K562 (cell line): ENCODE data around the gene GET3. TPM values are rescaled to one million over a fixed set of nuclear protein-coding genes. Genes with fewer than 3 reads are reported as not detected.
A peak's percentile ranks its signal among the peaks of the same experiment; 100 is the strongest.

Source experiments
- DEAF1 ChIP-seq: fragments of 450-650 bp; formaldehyde crosslinking; IDR thresholded peaks from 2 replicates; pipeline ENCODE4 v1.4.0; 2020; ENCODE audit warnings: mild to moderate bottlenecking, moderate library complexity
- FOXJ2 ChIP-seq: fragments of 200-800 bp; sonication (Bioruptor generic); IDR thresholded peaks from 2 replicates; pipeline ENCODE4 v1.6.1; 2016; ENCODE audit warnings: missing genetic modification characterization, missing compliant biosample characterization
- HBP1 ChIP-seq: fragments of 450-650 bp; formaldehyde crosslinking; IDR thresholded peaks from 2 replicates; pipeline ENCODE4 v1.4.0; 2022; ENCODE audit warnings: missing genetic modification characterization
- KDM1A ChIP-seq, 2 experiments: fragments of 450-650 bp; IDR thresholded peaks; 2 replicates each; pipeline ENCODE4 v1.6.1; 2016; ENCODE audit warnings: mild to moderate bottlenecking in 2 of 2
- MEIS2 ChIP-seq: fragments of 450-650 bp; IDR thresholded peaks from 2 replicates; pipeline ENCODE4 v1.6.1; 2014; ENCODE audit warnings: mild to moderate bottlenecking; ENCODE audit not compliant: partially characterized antibody
- NFRKB ChIP-seq: fragments of 450-650 bp; IDR thresholded peaks from 2 replicates; pipeline ENCODE4 v1.6.1; 2016; ENCODE audit warnings: low read depth
- POU5F1 ChIP-seq: fragments of 150-350 bp; IDR thresholded peaks from 2 replicates; pipeline ENCODE4 v1.6.1; 2014; ENCODE audit warnings: borderline replicate concordance, low read length, low read depth, mild to moderate bottlenecking; ENCODE audit not compliant: partially characterized antibody
- TCF7 ChIP-seq: sonication (generic); IDR thresholded peaks from 2 replicates; pipeline ENCODE4 v1.6.1; 2016; ENCODE audit warnings: antibody characterized with exemption, borderline replicate concordance
- TFAP4 ChIP-seq: sonication (generic); formaldehyde crosslinking; IDR thresholded peaks from 2 replicates; pipeline ENCODE4 v1.8.0; 2022; ENCODE audit warnings: missing genetic modification reagents, mild to moderate bottlenecking, moderate library complexity, borderline replicate concordance
- ZNF217 ChIP-seq: sonication (generic); formaldehyde crosslinking; IDR thresholded peaks from 2 replicates; pipeline ENCODE4 v1.8.0; 2022; ENCODE audit warnings: mild to moderate bottlenecking, missing genetic modification reagents
- ZNF445 ChIP-seq: fragments of 250-450 bp; sonication (Bioruptor Pico); IDR thresholded peaks from 2 replicates; pipeline ENCODE4 v1.4.0; 2020; ENCODE audit warnings: low read depth, mild to moderate bottlenecking, moderate library complexity
- polyA plus RNA-seq, 8 experiments: library from polyadenylated mRNA; depleted of rRNA in 4 of 8; stranded (reverse) in 5 of 8; unstranded in 3 of 8; fragments of >200 nt; fragmentation: Nextera tagmentation in 2 of 8; fragmentation: Illumina TruSeq in 1 of 8; extraction: Ambion mirVana in 2 of 8; extraction: Trizol in 1 of 8; gene quantifications; 2 replicates each; pipeline versions ENCODE4 v1.2.1 to v1.2.3, GENCODE V29; 2011 to 2014; ENCODE audit warnings: inconsistent platforms in 1 of 8, missing spikeins in 1 of 8
- total RNA-seq, 7 experiments: library from RNA; depleted of rRNA in 6 of 7; stranded (reverse); fragments of >200 nt in 6 of 7; fragmentation: Illumina TruSeq in 2 of 7; extraction: Trizol in 2 of 7; gene quantifications; 2 replicates each; pipeline versions ENCODE4 v1.2.1 to v1.2.3, GENCODE V29; 2011 to 2021; ENCODE audit warnings: low replicate concordance in 1 of 7
- TF ChIP-seq, protein P1 (sequence below): fragments of 450-650 bp; IDR thresholded peaks from 2 replicates; pipeline ENCODE4 v1.6.1; 2016; ENCODE audit warnings: missing biosample characterization, missing genetic modification characterization
- TF ChIP-seq, protein P2 (sequence below), 2 experiments: fragments of 450-650 bp; conservative IDR thresholded peaks; 2 replicates each; pipeline ENCODE4 v1.6.1; 2017; ENCODE audit warnings: mild to moderate bottlenecking in 2 of 2, moderate library complexity in 2 of 2
- TF ChIP-seq, protein P3 (sequence below), 2 experiments: IDR thresholded peaks; 2 replicates each; pipeline ENCODE4 v1.6.1; 2012; ENCODE audit warnings: improper control_type of control experiment in 2 of 2, low read depth in 2 of 2, low read length in 2 of 2, borderline replicate concordance in 1 of 2

GET3 gene
- total and polyA plus RNA-seq, 9 of the 15 experiments (the other 6 are each of a cell fraction or from before 2014, with no cell fraction given) = 8.3 to 83.5 (median 51.8) TPM

- TF ChIP-seq KDM1A (IDR thresholded peaks at IDR 0.05) = peak in 1 of 2 experiments; percentile 64; a peak in 1 of 4 replicates
- TF ChIP-seq, protein P1, sequence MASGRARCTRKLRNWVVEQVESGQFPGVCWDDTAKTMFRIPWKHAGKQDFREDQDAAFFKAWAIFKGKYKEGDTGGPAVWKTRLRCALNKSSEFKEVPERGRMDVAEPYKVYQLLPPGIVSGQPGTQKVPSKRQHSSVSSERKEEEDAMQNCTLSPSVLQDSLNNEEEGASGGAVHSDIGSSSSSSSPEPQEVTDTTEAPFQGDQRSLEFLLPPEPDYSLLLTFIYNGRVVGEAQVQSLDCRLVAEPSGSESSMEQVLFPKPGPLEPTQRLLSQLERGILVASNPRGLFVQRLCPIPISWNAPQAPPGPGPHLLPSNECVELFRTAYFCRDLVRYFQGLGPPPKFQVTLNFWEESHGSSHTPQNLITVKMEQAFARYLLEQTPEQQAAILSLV (tag) = no peak
- TF ChIP-seq NFRKB = peak; percentile 24
- no peak; the same call in 1 of the 2 replicates for TF ChIP-seq TFAP4 (CRISPR knock-in tag)
- TF ChIP-seq DEAF1 = no peak
- TF ChIP-seq TCF7 = 0 out of 2 replicates have a peak, but pooled peaks have one; percentile 26
- no peak for TF ChIP-seq POU5F1
- TF ChIP-seq, protein P2, sequence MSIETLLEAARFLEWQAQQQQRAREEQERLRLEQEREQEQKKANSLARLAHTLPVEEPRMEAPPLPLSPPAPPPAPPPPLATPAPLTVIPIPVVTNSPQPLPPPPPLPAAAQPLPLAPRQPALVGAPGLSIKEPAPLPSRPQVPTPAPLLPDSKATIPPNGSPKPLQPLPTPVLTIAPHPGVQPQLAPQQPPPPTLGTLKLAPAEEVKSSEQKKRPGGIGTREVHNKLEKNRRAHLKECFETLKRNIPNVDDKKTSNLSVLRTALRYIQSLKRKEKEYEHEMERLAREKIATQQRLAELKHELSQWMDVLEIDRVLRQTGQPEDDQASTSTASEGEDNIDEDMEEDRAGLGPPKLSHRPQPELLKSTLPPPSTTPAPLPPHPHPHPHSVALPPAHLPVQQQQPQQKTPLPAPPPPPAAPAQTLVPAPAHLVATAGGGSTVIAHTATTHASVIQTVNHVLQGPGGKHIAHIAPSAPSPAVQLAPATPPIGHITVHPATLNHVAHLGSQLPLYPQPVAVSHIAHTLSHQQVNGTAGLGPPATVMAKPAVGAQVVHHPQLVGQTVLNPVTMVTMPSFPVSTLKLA (conservative IDR thresholded peaks at IDR 0.05) = peak; percentile 97 to 98
- no peak for TF ChIP-seq ZNF217 (CRISPR knock-in tag)
- TF ChIP-seq, protein P3, sequence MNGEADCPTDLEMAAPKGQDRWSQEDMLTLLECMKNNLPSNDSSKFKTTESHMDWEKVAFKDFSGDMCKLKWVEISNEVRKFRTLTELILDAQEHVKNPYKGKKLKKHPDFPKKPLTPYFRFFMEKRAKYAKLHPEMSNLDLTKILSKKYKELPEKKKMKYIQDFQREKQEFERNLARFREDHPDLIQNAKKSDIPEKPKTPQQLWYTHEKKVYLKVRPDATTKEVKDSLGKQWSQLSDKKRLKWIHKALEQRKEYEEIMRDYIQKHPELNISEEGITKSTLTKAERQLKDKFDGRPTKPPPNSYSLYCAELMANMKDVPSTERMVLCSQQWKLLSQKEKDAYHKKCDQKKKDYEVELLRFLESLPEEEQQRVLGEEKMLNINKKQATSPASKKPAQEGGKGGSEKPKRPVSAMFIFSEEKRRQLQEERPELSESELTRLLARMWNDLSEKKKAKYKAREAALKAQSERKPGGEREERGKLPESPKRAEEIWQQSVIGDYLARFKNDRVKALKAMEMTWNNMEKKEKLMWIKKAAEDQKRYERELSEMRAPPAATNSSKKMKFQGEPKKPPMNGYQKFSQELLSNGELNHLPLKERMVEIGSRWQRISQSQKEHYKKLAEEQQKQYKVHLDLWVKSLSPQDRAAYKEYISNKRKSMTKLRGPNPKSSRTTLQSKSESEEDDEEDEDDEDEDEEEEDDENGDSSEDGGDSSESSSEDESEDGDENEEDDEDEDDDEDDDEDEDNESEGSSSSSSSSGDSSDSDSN (IDR thresholded peaks at IDR 0.05; ENCODE audit: borderline replicate concordance in 1 of 2, low read depth in 2 of 2, low read length in 2 of 2) = 0 out of 4 replicates have a peak, but pooled peaks of 1 of the 2 experiments have one; percentile 56
- TF ChIP-seq MEIS2 = peak; percentile 2
- TF ChIP-seq HBP1 = no peak
- no peak for TF ChIP-seq ZNF445 (CRISPR knock-in tag)
- no peak for TF ChIP-seq FOXJ2
Measured at GRCh38 chr19:12723641-12724426, 13.5 kb upstream of the GET3 start, which contains the start of gene TNPO2 (continued).
